GM23338 (cell line): Measurements from ENCODE around the gene PLET1. TPM values are rescaled to one million over a fixed set of nuclear protein-coding genes. Genes with fewer than 3 reads are reported as not detected.

ENCODE experiments used
- ATAC-seq: fragments of 200-7000 bp; cut with Tn5 transposase; 3 replicates; pipeline ENCODE4 v1.9.1; 2020
- DNase-seq: peaks from one replicate; pipeline ENCODE4 v3.0.0-alpha.2; 2015; ENCODE audit warnings: low spot score
- H2AFZ ChIP-seq: fragments of 200-600 bp; sonication (generic); 2 replicates; pipeline ENCODE4 v1.8.0; 2016; ENCODE audit warnings: antibody characterized with exemption, mild to moderate bottlenecking, moderate library complexity
- H3F3A ChIP-seq: fragments of 200-600 bp; sonication (generic); replicated peaks from 2 replicates; pipeline ENCODE4 v1.8.0; 2017; ENCODE audit warnings: antibody characterized with exemption, mixed run types, low read depth
- H3K27ac ChIP-seq: fragments of 200-600 bp; sonication (generic); 2 replicates; pipeline ENCODE4 v1.6.1; 2016; ENCODE audit warnings: low read depth
- H3K27me3 ChIP-seq: fragments of 200-600 bp; sonication (generic); 2 replicates; pipeline ENCODE4 v1.8.0; 2016; ENCODE audit warnings: mild to moderate bottlenecking, mixed run types, moderate library complexity; ENCODE audit not compliant: insufficient read depth
- H3K36me3 ChIP-seq: fragments of 200-600 bp; sonication (generic); 2 replicates; pipeline ENCODE4 v1.8.0; 2016; ENCODE audit warnings: mild to moderate bottlenecking; ENCODE audit not compliant: insufficient read depth
- H3K4me1 ChIP-seq: fragments of 200-600 bp; sonication (generic); 2 replicates; pipeline ENCODE4 v1.8.0; 2016; ENCODE audit warnings: mild to moderate bottlenecking, moderate library complexity; ENCODE audit not compliant: insufficient read depth
- H3K4me2 ChIP-seq: fragments of 200-600 bp; sonication (generic); 2 replicates; pipeline ENCODE4 v1.7.1; 2017; ENCODE audit warnings: mixed run types
- H3K4me3 ChIP-seq: fragments of 200-600 bp; sonication (generic); 2 replicates; pipeline ENCODE4 v1.6.1; 2016; ENCODE audit warnings: mixed run types
- H3K79me2 ChIP-seq: fragments of 200-600 bp; sonication (generic); replicated peaks from 2 replicates; pipeline ENCODE4 v1.8.0; 2017; ENCODE audit warnings: mild to moderate bottlenecking; ENCODE audit not compliant: insufficient read depth
- H3K9me2 ChIP-seq: fragments of 200-600 bp; sonication (generic); 2 replicates; pipeline ENCODE4 v1.8.0; 2017; ENCODE audit not compliant: insufficient read depth
- H4K20me1 ChIP-seq: fragments of 200-600 bp; sonication (generic); replicated peaks from 2 replicates; pipeline ENCODE4 v1.8.0; 2017; ENCODE audit warnings: mild to moderate bottlenecking; ENCODE audit not compliant: insufficient read depth
- H3K27ac Mint-ChIP-seq: 2 replicates; pipeline ENCODE4 v1.8.0; 2020; ENCODE audit warnings: inconsistent platforms, mild to moderate bottlenecking, moderate library complexity, mixed read lengths
- H3K27me3 Mint-ChIP-seq: 3 replicates; pipeline ENCODE4 v1.8.0; 2022; ENCODE audit warnings: low read depth, mild to moderate bottlenecking, moderate library complexity, mixed read lengths, inconsistent platforms; ENCODE audit not compliant: insufficient read depth, poor library complexity
- H3K36me3 Mint-ChIP-seq: 3 replicates; pipeline ENCODE4 v1.8.0; 2021; ENCODE audit warnings: low read depth, mild to moderate bottlenecking, inconsistent platforms, moderate library complexity, mixed read lengths
- H3K4me1 Mint-ChIP-seq: 3 replicates; pipeline ENCODE4 v1.8.0; 2020; ENCODE audit warnings: mild to moderate bottlenecking, inconsistent platforms, mixed read lengths
- H3K4me3 Mint-ChIP-seq: 3 replicates; pipeline ENCODE4 v1.8.0; 2021; ENCODE audit warnings: moderate library complexity, mild to moderate bottlenecking, inconsistent platforms, mixed read lengths
- H3K9me3 Mint-ChIP-seq: 3 replicates; pipeline ENCODE4 v1.8.0; 2020; ENCODE audit warnings: moderate library complexity, mild to moderate bottlenecking, inconsistent platforms, mixed read lengths
- ETS1 ChIP-seq: IDR thresholded peaks from 2 replicates; pipeline ENCODE4 v1.6.1; 2016; ENCODE audit warnings: antibody characterized with exemption
- NANOG ChIP-seq: IDR thresholded peaks from 2 replicates; pipeline ENCODE4 v1.6.1; 2016; ENCODE audit warnings: antibody characterized with exemption, borderline replicate concordance
- POLR2AphosphoS5 ChIP-seq: IDR thresholded peaks from 2 replicates; pipeline ENCODE4 v1.6.1; 2016; ENCODE audit warnings: antibody characterized with exemption, low read depth
- REST ChIP-seq: IDR thresholded peaks from one replicate; pipeline ENCODE4 v1.6.1; 2018; ENCODE audit warnings: antibody characterized with exemption; ENCODE audit not compliant: unreplicated experiment
- ZNF114 ChIP-seq: fragments of 250-450 bp; sonication (Bioruptor Pico); IDR thresholded peaks from 2 replicates; pipeline ENCODE4 v1.5.0; 2020; ENCODE audit warnings: mild to moderate bottlenecking, moderate library complexity
- polyA plus RNA-seq: library from polyadenylated mRNA; unstranded; fragments of >200 nt; fragmentation: Nextera tagmentation; extraction: Ambion mirVana; gene quantifications from 2 replicates; pipeline ENCODE4 v1.2.1, GENCODE V29; 2016
- total RNA-seq: library from RNA; depleted of rRNA; stranded (reverse); fragments of >200 nt; shearing (Covaris generic); gene quantifications from 2 replicates; pipeline ENCODE4 v1.2.3, GENCODE V29; 2014
- TF ChIP-seq, protein P1 (sequence below): fragments of 250-450 bp; sonication (Bioruptor Pico); IDR thresholded peaks from 2 replicates; pipeline ENCODE4 v1.5.0; 2020; ENCODE audit warnings: mild to moderate bottlenecking, moderate library complexity
- TF ChIP-seq, protein P2 (sequence below), 2 experiments: fragments of 200-600 bp in 1 of 2; sonication (generic) in 1 of 2; conservative IDR thresholded peaks; 2 replicates each; pipeline versions ENCODE4 v1.5.1 to v1.6.1; 2016 to 2017; ENCODE audit warnings: antibody characterized with exemption in 2 of 2, low read depth in 2 of 2, mild to moderate bottlenecking in 2 of 2, moderate library complexity in 1 of 2

Gene PLET1
- total and polyA plus RNA-seq, 2 experiments from 2014 or later = not detected

DNA sequence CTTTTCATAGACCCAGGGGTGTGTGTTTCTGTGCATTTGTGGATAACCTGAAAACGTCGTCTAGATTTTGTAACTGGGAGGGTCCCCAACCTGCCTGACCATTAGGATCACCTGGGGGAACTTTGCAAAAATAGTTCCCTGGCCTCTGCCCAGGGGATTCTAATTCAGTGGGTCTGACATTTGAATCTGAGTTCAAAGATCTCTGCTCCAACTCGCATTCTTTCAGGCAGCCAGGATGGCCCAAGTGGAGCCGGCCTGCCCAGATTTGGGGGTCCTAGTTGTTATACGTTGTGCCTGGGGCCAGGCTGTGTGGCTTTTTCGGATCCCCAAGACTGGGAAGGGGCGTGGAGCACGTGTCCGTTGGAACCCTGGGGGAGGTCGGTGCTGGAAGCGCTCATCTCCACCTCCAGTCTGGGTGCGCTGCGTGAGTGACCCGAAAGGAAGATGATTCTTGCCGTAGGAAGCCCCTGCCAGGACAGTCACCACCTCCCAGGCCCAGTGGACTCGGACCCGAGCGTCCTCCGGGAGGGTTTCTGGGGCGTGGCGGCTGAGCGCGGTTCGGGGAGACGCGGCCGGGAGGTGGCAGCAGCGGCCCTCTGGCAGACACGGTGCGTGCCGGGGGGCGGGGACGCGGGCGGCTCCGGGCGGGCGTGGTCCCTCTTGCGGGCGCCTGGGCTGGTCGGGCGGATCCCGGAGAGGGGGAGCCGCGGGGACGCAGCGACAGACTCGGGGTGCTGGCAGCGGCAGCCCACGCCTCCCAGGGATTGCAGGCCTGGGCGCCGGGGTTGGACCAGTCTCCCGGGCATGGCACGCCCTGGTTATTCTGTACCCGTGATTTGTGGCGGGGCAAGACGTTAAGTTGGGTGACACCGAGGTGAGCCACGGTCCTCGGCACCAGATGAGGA lies 29.2 kb upstream of the PLET1 start:
- ATAC-seq (peak; percentile 96), DNase-seq (peak; percentile 90)
- no peaks in the 10 kb centered on the region for H3K9me2 ChIP-seq
- H3K79me2 ChIP-seq = no peaks in the 10 kb centered on the region
- no peaks in the 10 kb centered on the region for H3F3A ChIP-seq
- no peak overlapping the region for H3K27ac Mint-ChIP-seq
- H4K20me1 ChIP-seq = no peaks in the 10 kb centered on the region
- H3K4me1 ChIP-seq = 0 out of 2 replicates have a peak, but pooled peaks cover 5% of the 10 kb centered on the region
- H3K27ac ChIP-seq = no peak overlapping the region
- no peaks in the 10 kb centered on the region for H3K9me3 Mint-ChIP-seq
- peak overlapping the region; percentile 94 for H3K4me2 ChIP-seq
- H3K4me3 ChIP-seq = peak overlapping the region; percentile 82
- peak overlapping the region; percentile 99 for H2AFZ ChIP-seq
- H3K4me3 Mint-ChIP-seq = peak overlapping the region; percentile 75
- peaks cover 16% of the 10 kb centered on the region for H3K4me1 Mint-ChIP-seq
- H3K36me3 ChIP-seq = no peaks in the 10 kb centered on the region
- H3K36me3 Mint-ChIP-seq = no peaks in the 10 kb centered on the region
- TF ChIP-seq, protein P1, sequence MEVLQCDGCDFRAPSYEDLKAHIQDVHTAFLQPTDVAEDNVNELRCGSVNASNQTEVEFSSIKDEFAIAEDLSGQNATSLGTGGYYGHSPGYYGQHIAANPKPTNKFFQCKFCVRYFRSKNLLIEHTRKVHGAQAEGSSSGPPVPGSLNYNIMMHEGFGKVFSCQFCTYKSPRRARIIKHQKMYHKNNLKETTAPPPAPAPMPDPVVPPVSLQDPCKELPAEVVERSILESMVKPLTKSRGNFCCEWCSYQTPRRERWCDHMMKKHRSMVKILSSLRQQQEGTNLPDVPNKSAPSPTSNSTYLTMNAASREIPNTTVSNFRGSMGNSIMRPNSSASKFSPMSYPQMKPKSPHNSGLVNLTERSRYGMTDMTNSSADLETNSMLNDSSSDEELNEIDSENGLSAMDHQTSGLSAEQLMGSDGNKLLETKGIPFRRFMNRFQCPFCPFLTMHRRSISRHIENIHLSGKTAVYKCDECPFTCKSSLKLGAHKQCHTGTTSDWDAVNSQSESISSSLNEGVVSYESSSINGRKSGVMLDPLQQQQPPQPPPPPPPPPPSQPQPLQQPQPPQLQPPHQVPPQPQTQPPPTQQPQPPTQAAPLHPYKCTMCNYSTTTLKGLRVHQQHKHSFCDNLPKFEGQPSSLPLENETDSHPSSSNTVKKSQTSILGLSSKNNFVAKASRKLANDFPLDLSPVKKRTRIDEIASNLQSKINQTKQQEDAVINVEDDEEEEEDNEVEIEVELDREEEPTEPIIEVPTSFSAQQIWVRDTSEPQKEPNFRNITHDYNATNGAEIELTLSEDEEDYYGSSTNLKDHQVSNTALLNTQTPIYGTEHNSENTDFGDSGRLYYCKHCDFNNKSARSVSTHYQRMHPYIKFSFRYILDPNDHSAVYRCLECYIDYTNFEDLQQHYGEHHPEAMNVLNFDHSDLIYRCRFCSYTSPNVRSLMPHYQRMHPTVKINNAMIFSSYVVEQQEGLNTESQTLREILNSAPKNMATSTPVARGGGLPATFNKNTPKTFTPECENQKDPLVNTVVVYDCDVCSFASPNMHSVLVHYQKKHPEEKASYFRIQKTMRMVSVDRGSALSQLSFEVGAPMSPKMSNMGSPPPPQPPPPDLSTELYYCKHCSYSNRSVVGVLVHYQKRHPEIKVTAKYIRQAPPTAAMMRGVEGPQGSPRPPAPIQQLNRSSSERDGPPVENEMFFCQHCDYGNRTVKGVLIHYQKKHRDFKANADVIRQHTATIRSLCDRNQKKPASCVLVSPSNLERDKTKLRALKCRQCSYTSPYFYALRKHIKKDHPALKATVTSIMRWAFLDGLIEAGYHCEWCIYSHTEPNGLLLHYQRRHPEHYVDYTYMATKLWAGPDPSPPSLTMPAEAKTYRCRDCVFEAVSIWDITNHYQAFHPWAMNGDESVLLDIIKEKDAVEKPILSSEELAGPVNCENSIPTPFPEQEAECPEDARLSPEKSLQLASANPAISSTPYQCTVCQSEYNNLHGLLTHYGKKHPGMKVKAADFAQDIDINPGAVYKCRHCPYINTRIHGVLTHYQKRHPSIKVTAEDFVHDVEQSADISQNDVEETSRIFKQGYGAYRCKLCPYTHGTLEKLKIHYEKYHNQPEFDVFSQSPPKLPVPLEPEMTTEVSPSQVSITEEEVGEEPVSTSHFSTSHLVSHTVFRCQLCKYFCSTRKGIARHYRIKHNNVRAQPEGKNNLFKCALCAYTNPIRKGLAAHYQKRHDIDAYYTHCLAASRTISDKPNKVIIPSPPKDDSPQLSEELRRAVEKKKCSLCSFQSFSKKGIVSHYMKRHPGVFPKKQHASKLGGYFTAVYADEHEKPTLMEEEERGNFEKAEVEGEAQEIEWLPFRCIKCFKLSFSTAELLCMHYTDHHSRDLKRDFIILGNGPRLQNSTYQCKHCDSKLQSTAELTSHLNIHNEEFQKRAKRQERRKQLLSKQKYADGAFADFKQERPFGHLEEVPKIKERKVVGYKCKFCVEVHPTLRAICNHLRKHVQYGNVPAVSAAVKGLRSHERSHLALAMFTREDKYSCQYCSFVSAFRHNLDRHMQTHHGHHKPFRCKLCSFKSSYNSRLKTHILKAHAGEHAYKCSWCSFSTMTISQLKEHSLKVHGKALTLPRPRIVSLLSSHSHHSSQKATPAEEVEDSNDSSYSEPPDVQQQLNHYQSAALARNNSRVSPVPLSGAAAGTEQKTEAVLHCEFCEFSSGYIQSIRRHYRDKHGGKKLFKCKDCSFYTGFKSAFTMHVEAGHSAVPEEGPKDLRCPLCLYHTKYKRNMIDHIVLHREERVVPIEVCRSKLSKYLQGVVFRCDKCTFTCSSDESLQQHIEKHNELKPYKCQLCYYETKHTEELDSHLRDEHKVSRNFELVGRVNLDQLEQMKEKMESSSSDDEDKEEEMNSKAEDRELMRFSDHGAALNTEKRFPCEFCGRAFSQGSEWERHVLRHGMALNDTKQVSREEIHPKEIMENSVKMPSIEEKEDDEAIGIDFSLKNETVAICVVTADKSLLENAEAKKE (CRISPR knock-in tag) = no peak
- TF ChIP-seq ETS1 (no peak), NANOG (no peak), ZNF114 (no peak), POLR2AphosphoS5 (no peak), REST (no peak)
- TF ChIP-seq, protein P2, sequence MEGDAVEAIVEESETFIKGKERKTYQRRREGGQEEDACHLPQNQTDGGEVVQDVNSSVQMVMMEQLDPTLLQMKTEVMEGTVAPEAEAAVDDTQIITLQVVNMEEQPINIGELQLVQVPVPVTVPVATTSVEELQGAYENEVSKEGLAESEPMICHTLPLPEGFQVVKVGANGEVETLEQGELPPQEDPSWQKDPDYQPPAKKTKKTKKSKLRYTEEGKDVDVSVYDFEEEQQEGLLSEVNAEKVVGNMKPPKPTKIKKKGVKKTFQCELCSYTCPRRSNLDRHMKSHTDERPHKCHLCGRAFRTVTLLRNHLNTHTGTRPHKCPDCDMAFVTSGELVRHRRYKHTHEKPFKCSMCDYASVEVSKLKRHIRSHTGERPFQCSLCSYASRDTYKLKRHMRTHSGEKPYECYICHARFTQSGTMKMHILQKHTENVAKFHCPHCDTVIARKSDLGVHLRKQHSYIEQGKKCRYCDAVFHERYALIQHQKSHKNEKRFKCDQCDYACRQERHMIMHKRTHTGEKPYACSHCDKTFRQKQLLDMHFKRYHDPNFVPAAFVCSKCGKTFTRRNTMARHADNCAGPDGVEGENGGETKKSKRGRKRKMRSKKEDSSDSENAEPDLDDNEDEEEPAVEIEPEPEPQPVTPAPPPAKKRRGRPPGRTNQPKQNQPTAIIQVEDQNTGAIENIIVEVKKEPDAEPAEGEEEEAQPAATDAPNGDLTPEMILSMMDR (conservative IDR thresholded peaks at IDR 0.05; ENCODE audit: low read depth in 2 of 2) = peak; percentile 55 to 90
- peaks cover 25% of the 10 kb centered on the region for H3K27me3 ChIP-seq
- H3K27me3 Mint-ChIP-seq = peaks cover 10% of the 10 kb centered on the region
